ENCODE data around the gene NPR2. TPM values are rescaled to one million over a fixed set of nuclear protein-coding genes. Genes with fewer than 3 reads are reported as not detected.

NPR2 gene
- polyA plus RNA-seq, 1 donor (not counting 4 experiments of a cell fraction or from before 2014, with no cell fraction given), result 5.0 TPM

- dilution Hi-C loops (cut with MboI; ENCODE audit: extremely low pct_ligation_motif_present, low sequenced_read_pairs), result no loop called here
- H3K4me2 ChIP-seq (ENCODE audit: control insufficient read depth, extremely low read depth, insufficient read depth, low read depth, low read length), result no peak overlapping the region
Measured at GRCh38 chr9:35792826-35793225, 1.4 kb downstream of the NPR2 start.

GRCh38 chr9:35793461-35793860, 2.1 kb downstream of the NPR2 start:
- H3K9me1 ChIP-seq (ENCODE audit: control insufficient read depth, extremely low read depth, insufficient read depth, low read length), result no peaks in the 10 kb centered on the region
- H3K36me3 ChIP-seq (ENCODE audit: control insufficient read depth in 2 of 2, extremely low read depth in 1 of 2, insufficient read depth in 2 of 2, low read length in 2 of 2), result no peaks in the 10 kb centered on the region
- H4K20me1 ChIP-seq (ENCODE audit: control insufficient read depth, extremely low read depth, insufficient read depth, low read length), result no peaks in the 10 kb centered on the region
- no peak overlapping the region for H3K4me2 ChIP-seq (ENCODE audit: control insufficient read depth, extremely low read depth, insufficient read depth, low read depth, low read length)
- no peaks in the 10 kb centered on the region for H3K79me2 ChIP-seq (ENCODE audit: control insufficient read depth, insufficient read depth, low read length)
- no peaks in the 10 kb centered on the region for H3K27me3 ChIP-seq (ENCODE audit: control insufficient read depth, extremely low read depth, insufficient read depth, low read length)
- H3K9me3 ChIP-seq (ENCODE audit: control insufficient read depth, low read depth, low read length), result no peaks in the 10 kb centered on the region
- H3K4me3 ChIP-seq (ENCODE audit: control insufficient read depth in 2 of 3, extremely low read depth in 1 of 3, insufficient read depth in 2 of 3, low read depth in 1 of 3, low read length in 3 of 3), result no peak overlapping the region
- DNase-seq (ENCODE audit: low read depth, low spot score), result no peak
- no peak overlapping the region for H2AFZ ChIP-seq (ENCODE audit: control insufficient read depth, low read length)
- H3K9ac ChIP-seq (ENCODE audit: control insufficient read depth, extremely low read depth, insufficient read depth, low read length), result no peak overlapping the region
- H3K27ac ChIP-seq (ENCODE audit: control insufficient read depth, insufficient read depth, low read length), result no peak overlapping the region
- dilution Hi-C loops (cut with MboI; ENCODE audit: extremely low pct_ligation_motif_present, low sequenced_read_pairs), result no loop called here
- FAIRE-seq, result no peak
- peaks cover 14% of the 10 kb centered on the region for H3K4me1 ChIP-seq (ENCODE audit: control insufficient read depth, extremely low read depth, insufficient read depth, low read length)
- no peak for TF ChIP-seq CTCF (optimal IDR thresholded peaks at IDR 0.05 in 1 of 3, IDR thresholded peaks at IDR 0.05 in 1 of 3, conservative IDR thresholded peaks at IDR 0.05 in 1 of 3; ENCODE audit: extremely low read depth in 1 of 3, insufficient read depth in 2 of 3, low read length in 3 of 3)
- TF ChIP-seq EZH2 (IDR thresholded peaks at IDR 0.05; ENCODE audit: low read length), result no peak

More at GRCh38 chr9:35792826-35793225, 1.4 kb downstream of the NPR2 start:
- Histone ChIP-seq H3K27ac (ENCODE audit: control insufficient read depth, insufficient read depth, low read length) (no peak overlapping the region), H3K36me3 (ENCODE audit: control insufficient read depth in 2 of 2, extremely low read depth in 1 of 2, insufficient read depth in 2 of 2, low read length in 2 of 2) (no peaks in the 10 kb centered on the region), H3K4me3 (ENCODE audit: control insufficient read depth in 2 of 3, extremely low read depth in 1 of 3, insufficient read depth in 2 of 3, low read depth in 1 of 3, low read length in 3 of 3) (no peak overlapping the region), H3K79me2 (ENCODE audit: control insufficient read depth, insufficient read depth, low read length) (no peaks in the 10 kb centered on the region), H3K9ac (ENCODE audit: control insufficient read depth, extremely low read depth, insufficient read depth, low read length) (no peak overlapping the region), H4K20me1 (ENCODE audit: control insufficient read depth, extremely low read depth, insufficient read depth, low read length) (no peaks in the 10 kb centered on the region), H3K4me1 (ENCODE audit: control insufficient read depth, extremely low read depth, insufficient read depth, low read length) (peaks cover 9% of the 10 kb centered on the region), H3K27me3 (ENCODE audit: control insufficient read depth, extremely low read depth, insufficient read depth, low read length) (no peaks in the 10 kb centered on the region), H3K9me3 (ENCODE audit: control insufficient read depth, low read depth, low read length) (no peaks in the 10 kb centered on the region), H3K9me1 (ENCODE audit: control insufficient read depth, extremely low read depth, insufficient read depth, low read length) (no peaks in the 10 kb centered on the region), H2AFZ (ENCODE audit: control insufficient read depth, low read length) (no peak overlapping the region)
- FAIRE-seq, result no peak
- no peak for DNase-seq (ENCODE audit: low read depth, low spot score)
- TF ChIP-seq CTCF (optimal IDR thresholded peaks at IDR 0.05 in 1 of 3, IDR thresholded peaks at IDR 0.05 in 1 of 3, conservative IDR thresholded peaks at IDR 0.05 in 1 of 3; ENCODE audit: extremely low read depth in 1 of 3, insufficient read depth in 2 of 3, low read length in 3 of 3) (no peak), EZH2 (IDR thresholded peaks at IDR 0.05; ENCODE audit: low read length) (no peak)

Data from keratinocyte (primary cell).